SK-N-SH (cell line): ENCODE data around the gene ZNF689. TPM values are rescaled to one million over a fixed set of nuclear protein-coding genes. Genes with fewer than 3 reads are reported as not detected.
A peak's percentile ranks its signal among the peaks of the same experiment; 100 is the strongest.

Experiments used
- CTCF ChIA-PET: fragments of 300-600, 350-600 bp; formaldehyde crosslinking; extraction: SDS; loops from one replicate; lab custom pipeline; 2021; lab: Yijun Ruan, JAX
- POLR2A ChIA-PET: fragments of 350-600 bp; sonication (Branson Sonifier 250); formaldehyde crosslinking; extraction: SDS; loops from one replicate; lab custom pipeline; 2020; ENCODE audit warnings: antibody characterized with exemption, inconsistent platforms; lab: Yijun Ruan, JAX
- DNase-seq: peaks from one replicate; pipeline ENCODE4 v3.0.0; 2012
- H2AFZ ChIP-seq: fragments of 200-600 bp; sonication (generic); 2 replicates; pipeline ENCODE4 v1.8.1; 2016; ENCODE audit warnings: antibody characterized with exemption, mild to moderate bottlenecking, low read depth
- H3F3A ChIP-seq: fragments of 200-600 bp; sonication (generic); replicated peaks from 2 replicates; pipeline ENCODE3; 2016; ENCODE audit warnings: antibody characterized with exemption, mild to moderate bottlenecking; ENCODE audit not compliant: insufficient read depth
- H3K27ac ChIP-seq, 2 experiments: fragments of 200-500 bp in 1 of 2; fragments of 200-600 bp in 1 of 2; sonication (Bioruptor generic) in 1 of 2; sonication (generic), shearing (Covaris generic) in 1 of 2; 2 replicates each; pipeline versions ENCODE4 v1.5.1 to v1.6.1; 2014 to 2016; ENCODE audit warnings: low read depth in 2 of 2, inconsistent platforms in 1 of 2, low read length in 1 of 2, mild to moderate bottlenecking in 1 of 2, mixed read lengths in 1 of 2
- H3K27me3 ChIP-seq: fragments of 200-600 bp; sonication (generic), shearing (Covaris generic); 2 replicates; pipeline ENCODE4 v1.6.1; 2016; ENCODE audit warnings: mixed run types; ENCODE audit not compliant: insufficient read depth
- H3K36me3 ChIP-seq, 2 experiments: fragments of 200-500 bp in 1 of 2; fragments of 200-600 bp in 1 of 2; sonication (Bioruptor generic) in 1 of 2; sonication (generic) in 1 of 2; replicated peaks in 1 of 2; 2 replicates each; pipeline versions ENCODE3 to v1.5.1; 2014 to 2016; ENCODE audit warnings: low read length in 1 of 2, mild to moderate bottlenecking in 1 of 2; ENCODE audit not compliant: insufficient read depth in 2 of 2, control insufficient read depth in 1 of 2
- H3K4me1 ChIP-seq, 2 experiments: fragments of 200-500 bp in 1 of 2; fragments of 200-600 bp in 1 of 2; sonication (Bioruptor generic) in 1 of 2; sonication (generic), shearing (Covaris generic) in 1 of 2; 2 replicates each; pipeline versions ENCODE4 v1.5.1 to v1.6.1; 2014 to 2016; ENCODE audit warnings: low read depth in 1 of 2, low read length in 1 of 2, mixed run types in 1 of 2; ENCODE audit not compliant: insufficient read depth in 2 of 2, control insufficient read depth in 1 of 2
- H3K4me2 ChIP-seq: fragments of 200-600 bp; sonication (generic), shearing (Covaris generic); 2 replicates; pipeline ENCODE4 v1.6.1; 2017; ENCODE audit warnings: mixed run types
- H3K4me3 ChIP-seq, 2 experiments: fragments of 200-500 bp in 1 of 2; fragments of 200-600 bp in 1 of 2; sonication (Bioruptor generic) in 1 of 2; sonication (generic), shearing (Covaris generic) in 1 of 2; 2 replicates each; pipeline versions ENCODE4 v1.5.1 to v1.8.1; 2014 to 2016; ENCODE audit warnings: low read depth in 2 of 2, inconsistent platforms in 1 of 2, low read length in 1 of 2, mild to moderate bottlenecking in 1 of 2, mixed read lengths in 1 of 2, moderate library complexity in 1 of 2
- H3K79me2 ChIP-seq: fragments of 200-600 bp; sonication (generic); 2 replicates; pipeline ENCODE4 v1.8.1; 2017; ENCODE audit warnings: mild to moderate bottlenecking; ENCODE audit not compliant: insufficient read depth
- H3K9ac ChIP-seq: fragments of 200-600 bp; sonication (generic); 2 replicates; pipeline ENCODE4 v1.6.1; 2017; ENCODE audit warnings: mixed run types
- H3K9me2 ChIP-seq: fragments of 200-600 bp; sonication (generic); 2 replicates; pipeline ENCODE4 v1.6.1; 2017; ENCODE audit warnings: mixed run types
- H3K9me3 ChIP-seq: fragments of 200-600 bp; sonication (generic); 2 replicates; pipeline ENCODE4 v1.6.1; 2017; ENCODE audit warnings: mixed run types, mild to moderate bottlenecking, moderate library complexity
- H4K20me1 ChIP-seq: fragments of 200-600 bp; sonication (generic); 2 replicates; pipeline ENCODE4 v1.6.1; 2017; ENCODE audit warnings: mild to moderate bottlenecking, mixed run types; ENCODE audit not compliant: insufficient read depth
- CHD2 ChIP-seq: fragments of 150-350 bp; IDR thresholded peaks from 2 replicates; pipeline ENCODE4 v1.6.1; 2018; ENCODE audit warnings: low read length; ENCODE audit not compliant: partially characterized antibody
- ELF1 ChIP-seq: IDR thresholded peaks from 2 replicates; pipeline ENCODE4 v1.4.0; 2012
- EP300 ChIP-seq, 2 experiments: IDR thresholded peaks; 2 replicates each; pipeline versions ENCODE4 v1.4.0 to v1.6.1; 2012; ENCODE audit warnings: borderline replicate concordance in 1 of 2, low read depth in 1 of 2, low read length in 1 of 2
- FOSL2 ChIP-seq: IDR thresholded peaks from 2 replicates; pipeline ENCODE4 v1.4.0; 2012; ENCODE audit warnings: low read depth, mild to moderate bottlenecking, moderate library complexity, borderline replicate concordance
- FOXJ3 ChIP-seq: sonication (generic); formaldehyde crosslinking; IDR thresholded peaks from 2 replicates; pipeline ENCODE4 v1.5.1; 2020; ENCODE audit warnings: mild to moderate bottlenecking, missing genetic modification reagents
- FOXM1 ChIP-seq: IDR thresholded peaks from 2 replicates; pipeline ENCODE4 v1.4.0; 2012; ENCODE audit warnings: low read depth, mild to moderate bottlenecking
- GABPA ChIP-seq: IDR thresholded peaks from 2 replicates; pipeline ENCODE4 v1.4.0; 2012; ENCODE audit warnings: low read depth, mild to moderate bottlenecking
- GATA2 ChIP-seq: sonication (generic); formaldehyde crosslinking; IDR thresholded peaks from 2 replicates; pipeline ENCODE4 v1.5.0; 2020; ENCODE audit warnings: mild to moderate bottlenecking, missing genetic modification reagents
- JUND ChIP-seq: IDR thresholded peaks from 2 replicates; pipeline ENCODE4 v1.4.0; 2012
- MEF2A ChIP-seq: IDR thresholded peaks from 2 replicates; pipeline ENCODE4 v1.4.0; 2012; ENCODE audit warnings: low read depth, borderline replicate concordance
- NFIC ChIP-seq: IDR thresholded peaks from 2 replicates; pipeline ENCODE4 v1.4.0; 2012; ENCODE audit warnings: borderline replicate concordance
- NRF1 ChIP-seq: IDR thresholded peaks from 2 replicates; pipeline ENCODE4 v1.6.1; 2012; ENCODE audit warnings: low read depth, mild to moderate bottlenecking, low read length
- RAD21 ChIP-seq: IDR thresholded peaks from 2 replicates; pipeline ENCODE4 v1.6.1; 2012; ENCODE audit warnings: mild to moderate bottlenecking, low read length
- RCOR1 ChIP-seq: fragments of 150-350 bp; IDR thresholded peaks from 2 replicates; pipeline ENCODE4 v1.6.1; 2017; ENCODE audit warnings: antibody characterized with exemption, low read length
- RXRA ChIP-seq: IDR thresholded peaks from 2 replicates; pipeline ENCODE4 v1.4.0; 2012; ENCODE audit warnings: low read depth, mild to moderate bottlenecking, borderline replicate concordance
- SMC3 ChIP-seq: IDR thresholded peaks from 2 replicates; pipeline ENCODE4 v1.6.1; 2012; ENCODE audit warnings: low read depth, low read length, improper control_type of control experiment
- TAF1 ChIP-seq: IDR thresholded peaks from 2 replicates; pipeline ENCODE4 v1.6.1; 2012; ENCODE audit warnings: low read depth, mild to moderate bottlenecking, low read length, moderate library complexity, borderline replicate concordance
- TCF12 ChIP-seq: IDR thresholded peaks from 2 replicates; pipeline ENCODE4 v1.4.0; 2012
- TEAD4 ChIP-seq: IDR thresholded peaks from 2 replicates; pipeline ENCODE4 v1.4.0; 2012; ENCODE audit warnings: mild to moderate bottlenecking, borderline replicate concordance; ENCODE audit not compliant: insufficient read depth
- YY1 ChIP-seq: IDR thresholded peaks from 2 replicates; pipeline ENCODE4 v1.4.0; 2012; ENCODE audit warnings: low read depth, mild to moderate bottlenecking
- WGBS: methylation state at CpG from one replicate; pipeline ENCODE4 v1.1.6; 2017; ENCODE audit warnings: low lambda C conversion rate; 5-methylcytosine and 5-hydroxymethylcytosine counted together
- polyA plus RNA-seq, 3 experiments: library from polyadenylated mRNA; depleted of rRNA; stranded (reverse); fragments of >200 nt; gene quantifications; 2 replicates each; pipeline ENCODE4 v1.2.3, GENCODE V29; 2012
- TF ChIP-seq, protein P1 (sequence below): IDR thresholded peaks from 2 replicates; pipeline ENCODE4 v1.4.0; 2012; ENCODE audit warnings: low read depth
- TF ChIP-seq, protein P2 (sequence below): IDR thresholded peaks from 2 replicates; pipeline ENCODE4 v1.4.0; 2012; ENCODE audit warnings: low read depth, borderline replicate concordance
- TF ChIP-seq, protein P3 (sequence below): IDR thresholded peaks from 2 replicates; pipeline ENCODE4 v1.6.1; 2012; ENCODE audit warnings: mild to moderate bottlenecking, low read depth, low read length, moderate library complexity
- TF ChIP-seq, protein P4 (sequence below): fragments of 150-350 bp; IDR thresholded peaks from 2 replicates; pipeline ENCODE4 v1.6.1; 2017; ENCODE audit warnings: antibody characterized with exemption, low read length, low read depth, borderline replicate concordance

ZNF689 gene
- polyA plus RNA-seq, 1 of the 3 experiments (the other 2 are of a cell fraction) = 2.9 TPM

DNA sequence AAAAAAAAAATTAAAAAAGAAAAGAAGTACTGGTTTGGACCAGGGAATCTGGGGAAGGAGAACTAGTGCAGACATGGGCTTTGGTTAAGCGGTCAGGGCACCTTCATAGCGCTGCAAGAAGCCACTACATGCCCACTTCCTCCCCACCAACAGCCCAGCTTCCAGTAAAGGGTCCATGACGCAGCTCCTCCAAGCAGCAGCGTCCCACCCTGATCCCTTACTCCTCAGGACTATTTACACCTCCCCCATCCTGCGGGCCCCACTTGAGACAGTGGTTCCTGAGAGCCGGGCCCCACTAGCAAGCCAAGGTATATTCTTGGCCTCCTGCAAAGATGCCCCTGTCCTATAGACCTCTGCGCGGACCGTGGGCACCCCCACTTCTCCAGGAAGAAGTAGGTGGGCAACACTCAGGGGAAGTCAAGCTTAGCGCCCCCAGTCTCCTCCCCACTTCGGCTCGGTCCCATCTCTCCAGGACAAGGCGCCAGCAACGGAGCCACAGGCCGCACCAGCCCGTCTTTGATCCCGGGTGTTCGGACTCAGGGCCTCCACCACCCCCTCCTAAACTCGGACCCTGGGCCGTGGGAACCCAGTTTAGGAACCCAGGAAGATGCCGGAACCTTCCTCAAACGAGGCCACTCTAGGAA is 39.7 kb upstream of the ZNF689 start:
- 80% methylated on average over 22 of the region's 22 CpGs for WGBS

DNA sequence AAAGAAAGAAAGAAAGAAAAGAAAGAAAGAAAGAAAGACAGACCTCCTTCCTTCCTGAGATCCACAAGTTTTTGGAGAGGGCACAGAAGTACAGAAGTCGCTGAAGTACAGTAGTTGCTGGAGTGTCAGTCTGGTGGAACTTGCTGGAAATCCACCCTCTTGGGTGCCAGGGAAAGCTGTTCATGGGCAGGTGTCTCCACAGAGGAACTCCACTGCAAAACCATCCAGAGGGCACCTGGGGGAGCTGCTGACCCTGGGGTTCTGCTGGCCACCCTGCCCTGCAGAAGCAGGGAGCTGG is 37.0 kb upstream of the ZNF689 start:
- TF ChIP-seq SMC3 = no peak
- TF ChIP-seq FOSL2 = no peak
- no peak for TF ChIP-seq JUND
- TF ChIP-seq FOXJ3 (CRISPR knock-in tag) = no peak
- no peak for TF ChIP-seq NFIC
- TF ChIP-seq, protein P1, sequence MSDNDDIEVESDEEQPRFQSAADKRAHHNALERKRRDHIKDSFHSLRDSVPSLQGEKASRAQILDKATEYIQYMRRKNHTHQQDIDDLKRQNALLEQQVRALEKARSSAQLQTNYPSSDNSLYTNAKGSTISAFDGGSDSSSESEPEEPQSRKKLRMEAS = no peak
- TF ChIP-seq GATA2 (CRISPR knock-in tag) = no peak
- TF ChIP-seq FOXM1 = no peak
- TF ChIP-seq ELF1 = no peak
- no peak for TF ChIP-seq EP300 (IDR thresholded peaks at IDR 0.05; ENCODE audit: borderline replicate concordance in 1 of 2, low read depth in 1 of 2, low read length in 1 of 2)
- TF ChIP-seq, protein P2, sequence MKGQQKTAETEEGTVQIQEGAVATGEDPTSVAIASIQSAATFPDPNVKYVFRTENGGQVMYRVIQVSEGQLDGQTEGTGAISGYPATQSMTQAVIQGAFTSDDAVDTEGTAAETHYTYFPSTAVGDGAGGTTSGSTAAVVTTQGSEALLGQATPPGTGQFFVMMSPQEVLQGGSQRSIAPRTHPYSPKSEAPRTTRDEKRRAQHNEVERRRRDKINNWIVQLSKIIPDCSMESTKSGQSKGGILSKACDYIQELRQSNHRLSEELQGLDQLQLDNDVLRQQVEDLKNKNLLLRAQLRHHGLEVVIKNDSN = no peak
- TF ChIP-seq, protein P3, sequence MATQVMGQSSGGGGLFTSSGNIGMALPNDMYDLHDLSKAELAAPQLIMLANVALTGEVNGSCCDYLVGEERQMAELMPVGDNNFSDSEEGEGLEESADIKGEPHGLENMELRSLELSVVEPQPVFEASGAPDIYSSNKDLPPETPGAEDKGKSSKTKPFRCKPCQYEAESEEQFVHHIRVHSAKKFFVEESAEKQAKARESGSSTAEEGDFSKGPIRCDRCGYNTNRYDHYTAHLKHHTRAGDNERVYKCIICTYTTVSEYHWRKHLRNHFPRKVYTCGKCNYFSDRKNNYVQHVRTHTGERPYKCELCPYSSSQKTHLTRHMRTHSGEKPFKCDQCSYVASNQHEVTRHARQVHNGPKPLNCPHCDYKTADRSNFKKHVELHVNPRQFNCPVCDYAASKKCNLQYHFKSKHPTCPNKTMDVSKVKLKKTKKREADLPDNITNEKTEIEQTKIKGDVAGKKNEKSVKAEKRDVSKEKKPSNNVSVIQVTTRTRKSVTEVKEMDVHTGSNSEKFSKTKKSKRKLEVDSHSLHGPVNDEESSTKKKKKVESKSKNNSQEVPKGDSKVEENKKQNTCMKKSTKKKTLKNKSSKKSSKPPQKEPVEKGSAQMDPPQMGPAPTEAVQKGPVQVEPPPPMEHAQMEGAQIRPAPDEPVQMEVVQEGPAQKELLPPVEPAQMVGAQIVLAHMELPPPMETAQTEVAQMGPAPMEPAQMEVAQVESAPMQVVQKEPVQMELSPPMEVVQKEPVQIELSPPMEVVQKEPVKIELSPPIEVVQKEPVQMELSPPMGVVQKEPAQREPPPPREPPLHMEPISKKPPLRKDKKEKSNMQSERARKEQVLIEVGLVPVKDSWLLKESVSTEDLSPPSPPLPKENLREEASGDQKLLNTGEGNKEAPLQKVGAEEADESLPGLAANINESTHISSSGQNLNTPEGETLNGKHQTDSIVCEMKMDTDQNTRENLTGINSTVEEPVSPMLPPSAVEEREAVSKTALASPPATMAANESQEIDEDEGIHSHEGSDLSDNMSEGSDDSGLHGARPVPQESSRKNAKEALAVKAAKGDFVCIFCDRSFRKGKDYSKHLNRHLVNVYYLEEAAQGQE = no peak
- no peak for TF ChIP-seq YY1
- TF ChIP-seq RXRA = no peak
- TF ChIP-seq TCF12 = no peak
- H3F3A ChIP-seq = peaks cover 4% of the 10 kb centered on the region
- no peaks in the 10 kb centered on the region for H3K36me3 ChIP-seq
- no peak overlapping the region for H2AFZ ChIP-seq
- H3K27ac ChIP-seq = no peak overlapping the region
- WGBS = 39% methylated on average over 1 of the region's 1 CpG
- no peak overlapping the region for H3K9ac ChIP-seq
- CTCF ChIA-PET = interaction anchor here (1.2 kb wide), 1 partner anchor 217 kb away, joined by 3 read pairs; the partner anchor contains the start of gene DCTPP1
- no peak overlapping the region for H3K4me3 ChIP-seq
- POLR2A ChIA-PET = no interaction called here
- peaks cover 10% of the 10 kb centered on the region for H3K79me2 ChIP-seq
- no peak for DNase-seq
- H3K4me2 ChIP-seq = no peak overlapping the region
- H3K9me2 ChIP-seq = no peaks in the 10 kb centered on the region
- no peaks in the 10 kb centered on the region for H4K20me1 ChIP-seq
- H3K27me3 ChIP-seq = no peaks in the 10 kb centered on the region
- H3K9me3 ChIP-seq = no peaks in the 10 kb centered on the region
- peaks cover 4 to 10% of the 10 kb centered on the region in 2 experiments for H3K4me1 ChIP-seq

More for the DNA sequence above, 39.7 kb upstream of the ZNF689 start:
- peak overlapping the region; percentile 99 for H2AFZ ChIP-seq
- no peak for DNase-seq
- ChIA-PET POLR2A (interaction anchor here (0.7 to 1.4 kb wide), 5 partner anchors 7 to 123 kb away, joined by 3 to 6 read pairs (median 4); partner anchors contain the start of genes FBRS and ZNF689), CTCF (interaction anchor here (1.1 to 1.9 kb wide), 6 partner anchors 10 to 71 kb away, joined by 3 to 12 read pairs (median 4); no protein-coding TSS in a partner anchor)
- H4K20me1 ChIP-seq = no peaks in the 10 kb centered on the region
- H3K9me3 ChIP-seq = no peaks in the 10 kb centered on the region
- H3K4me3 ChIP-seq = peak overlapping the region in 1 of 2 experiments; percentile 21; a peak in 2 of 4 replicates
- peak overlapping the region; percentile 82 to 88; a peak in 3 of 4 replicates for H3K27ac ChIP-seq
- H3K9ac ChIP-seq = no peak overlapping the region
- H3K79me2 ChIP-seq = peaks cover 22% of the 10 kb centered on the region
- H3K4me2 ChIP-seq = peak overlapping the region; percentile 99; the same call in 1 of the 2 replicates
- H3K9me2 ChIP-seq = no peaks in the 10 kb centered on the region
- peaks cover 10% of the 10 kb centered on the region in 2 experiments for H3K36me3 ChIP-seq
- peaks cover 4% of the 10 kb centered on the region for H3F3A ChIP-seq
- H3K4me1 ChIP-seq = peaks cover 7 to 16% of the 10 kb centered on the region in 2 experiments
- TF ChIP-seq RAD21 = no peak
- TF ChIP-seq TAF1 = no peak
- TF ChIP-seq RXRA = no peak
- TF ChIP-seq NRF1 = no peak
- TF ChIP-seq, protein P4, sequence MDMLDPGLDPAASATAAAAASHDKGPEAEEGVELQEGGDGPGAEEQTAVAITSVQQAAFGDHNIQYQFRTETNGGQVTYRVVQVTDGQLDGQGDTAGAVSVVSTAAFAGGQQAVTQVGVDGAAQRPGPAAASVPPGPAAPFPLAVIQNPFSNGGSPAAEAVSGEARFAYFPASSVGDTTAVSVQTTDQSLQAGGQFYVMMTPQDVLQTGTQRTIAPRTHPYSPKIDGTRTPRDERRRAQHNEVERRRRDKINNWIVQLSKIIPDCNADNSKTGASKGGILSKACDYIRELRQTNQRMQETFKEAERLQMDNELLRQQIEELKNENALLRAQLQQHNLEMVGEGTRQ = no peak
- TF ChIP-seq FOXM1 = no peak
- TF ChIP-seq TEAD4 = no peak
- no peak for TF ChIP-seq RCOR1
- no peak for TF ChIP-seq GABPA
- no peak for TF ChIP-seq YY1
- TF ChIP-seq JUND = no peak
- TF ChIP-seq MEF2A = no peak
- TF ChIP-seq, protein P2 = no peak
- no peak for TF ChIP-seq TCF12
- no peak for TF ChIP-seq EP300 (IDR thresholded peaks at IDR 0.05; ENCODE audit: borderline replicate concordance in 1 of 2, low read depth in 1 of 2, low read length in 1 of 2)
- no peak for TF ChIP-seq FOXJ3 (CRISPR knock-in tag)
- TF ChIP-seq CHD2 = no peak
- H3K27me3 ChIP-seq = no peaks in the 10 kb centered on the region
